ENCODE measurements around the gene PLCH1.

DNA sequence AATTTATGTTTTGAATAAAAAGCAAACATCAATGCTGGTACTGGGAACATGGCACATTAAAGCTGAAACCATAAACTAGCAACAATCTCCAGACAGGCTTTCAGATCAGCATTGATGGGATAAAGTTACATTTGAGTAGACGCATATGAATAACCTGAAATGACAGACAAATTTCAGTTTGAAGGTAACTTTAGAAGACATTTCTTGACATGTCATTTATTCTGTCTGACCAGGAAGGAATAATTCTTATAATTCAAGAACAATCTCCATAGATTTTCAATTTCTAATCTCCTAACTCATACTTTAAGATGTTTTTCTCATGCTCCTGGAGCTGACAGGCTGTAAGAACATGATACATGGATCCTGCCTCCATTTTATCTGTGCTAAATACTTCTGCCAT, 69.8 kb downstream of the PLCH1 start:
- TF ChIP-seq, protein P1, sequence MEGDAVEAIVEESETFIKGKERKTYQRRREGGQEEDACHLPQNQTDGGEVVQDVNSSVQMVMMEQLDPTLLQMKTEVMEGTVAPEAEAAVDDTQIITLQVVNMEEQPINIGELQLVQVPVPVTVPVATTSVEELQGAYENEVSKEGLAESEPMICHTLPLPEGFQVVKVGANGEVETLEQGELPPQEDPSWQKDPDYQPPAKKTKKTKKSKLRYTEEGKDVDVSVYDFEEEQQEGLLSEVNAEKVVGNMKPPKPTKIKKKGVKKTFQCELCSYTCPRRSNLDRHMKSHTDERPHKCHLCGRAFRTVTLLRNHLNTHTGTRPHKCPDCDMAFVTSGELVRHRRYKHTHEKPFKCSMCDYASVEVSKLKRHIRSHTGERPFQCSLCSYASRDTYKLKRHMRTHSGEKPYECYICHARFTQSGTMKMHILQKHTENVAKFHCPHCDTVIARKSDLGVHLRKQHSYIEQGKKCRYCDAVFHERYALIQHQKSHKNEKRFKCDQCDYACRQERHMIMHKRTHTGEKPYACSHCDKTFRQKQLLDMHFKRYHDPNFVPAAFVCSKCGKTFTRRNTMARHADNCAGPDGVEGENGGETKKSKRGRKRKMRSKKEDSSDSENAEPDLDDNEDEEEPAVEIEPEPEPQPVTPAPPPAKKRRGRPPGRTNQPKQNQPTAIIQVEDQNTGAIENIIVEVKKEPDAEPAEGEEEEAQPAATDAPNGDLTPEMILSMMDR (IDR thresholded peaks at IDR 0.05; ENCODE audit: low read depth, low read length, poor library complexity, severe bottlenecking) = no peak
- TF ChIP-seq EZH2phosphoT487 (IDR thresholded peaks at IDR 0.05; ENCODE audit: borderline replicate concordance, low read length) = no peak
